Liver (tissue), 9 donors: ENCODE measurements around the gene CDH13. TPM values are rescaled to one million over a fixed set of nuclear protein-coding genes. Genes with fewer than 3 reads are reported as not detected.

Source experiments
- DNase-seq: peaks from one replicate; pipeline ENCODE4 v3.0.0-alpha.2; 2017; ENCODE audit warnings: low spot score
- H3K27ac ChIP-seq, 2 donors: one replicate each; pipeline ENCODE4 v1.7.0; 2013; ENCODE audit warnings: inconsistent platforms in 2 of 2, low read length in 2 of 2, control low read depth in 1 of 2, low read depth in 1 of 2, mild to moderate bottlenecking in 1 of 2
- H3K27me3 ChIP-seq, 4 donors: one replicate each; pipeline versions ENCODE4 v1.6.1 to v1.7.0; 2013; ENCODE audit warnings: low read length in 3 of 4, inconsistent platforms in 1 of 4, mild to moderate bottlenecking in 1 of 4, moderate library complexity in 1 of 4; ENCODE audit not compliant: control insufficient read depth in 4 of 4, insufficient read depth in 4 of 4
- H3K36me3 ChIP-seq, 4 donors: one replicate each; pipeline versions ENCODE4 v1.6.1 to v1.7.0; 2013; ENCODE audit warnings: low read length in 3 of 4, mild to moderate bottlenecking in 3 of 4, low read depth in 1 of 4, moderate library complexity in 1 of 4; ENCODE audit not compliant: control insufficient read depth in 4 of 4, insufficient read depth in 3 of 4
- H3K4me1 ChIP-seq, 4 donors: one replicate each; pipeline versions ENCODE4 v1.6.1 to v1.7.0; 2013; ENCODE audit warnings: low read length in 3 of 4, mild to moderate bottlenecking in 3 of 4, moderate library complexity in 1 of 4; ENCODE audit not compliant: control insufficient read depth in 4 of 4, insufficient read depth in 4 of 4
- H3K4me3 ChIP-seq, 3 donors: one replicate each; pipeline versions ENCODE4 v1.6.1 to v1.7.0; 2013; ENCODE audit warnings: low read length in 3 of 3, control low read depth in 1 of 3, low read depth in 1 of 3, mild to moderate bottlenecking in 1 of 3
- H3K9ac ChIP-seq, 2 donors: one replicate each; pipeline ENCODE4 v1.7.0; 2013; ENCODE audit warnings: low read length in 2 of 2, mild to moderate bottlenecking in 2 of 2, moderate library complexity in 2 of 2, control low read depth in 1 of 2, low read depth in 1 of 2
- H3K9me3 ChIP-seq, 4 donors: one replicate each; pipeline versions ENCODE4 v1.6.1 to v1.7.0; 2013; ENCODE audit warnings: low read length in 3 of 4; ENCODE audit not compliant: control insufficient read depth in 4 of 4
- ATF3 ChIP-seq: IDR thresholded peaks from 2 replicates; pipeline ENCODE4 v1.6.1; 2016; ENCODE audit warnings: antibody characterized with exemption
- FOXA1 ChIP-seq: IDR thresholded peaks from 2 replicates; pipeline ENCODE4 v1.6.1; 2016; ENCODE audit warnings: antibody characterized with exemption
- FOXA2 ChIP-seq: IDR thresholded peaks from 2 replicates; pipeline ENCODE4 v1.6.1; 2016; ENCODE audit warnings: antibody characterized with exemption
- GABPA ChIP-seq, 2 donors: IDR thresholded peaks in 1 of 2; conservative IDR thresholded peaks in 1 of 2; 2 replicates each; pipeline ENCODE4 v1.6.1; 2016; ENCODE audit warnings: antibody characterized with exemption in 2 of 2, mild to moderate bottlenecking in 1 of 2, moderate library complexity in 1 of 2
- HNF4A ChIP-seq, 2 donors: conservative IDR thresholded peaks; 2 replicates each; pipeline ENCODE4 v1.6.1; 2016; ENCODE audit warnings: antibody characterized with exemption in 2 of 2, mild to moderate bottlenecking in 2 of 2
- HNF4G ChIP-seq: IDR thresholded peaks from 2 replicates; pipeline ENCODE4 v1.6.1; 2016; ENCODE audit warnings: antibody characterized with exemption
- JUND ChIP-seq, 2 donors: IDR thresholded peaks; 2 replicates each; pipeline ENCODE4 v1.6.1; 2016; ENCODE audit warnings: antibody characterized with exemption in 2 of 2
- MAX ChIP-seq: IDR thresholded peaks from 2 replicates; pipeline ENCODE4 v1.6.1; 2016; ENCODE audit warnings: antibody characterized with exemption
- NR2F2 ChIP-seq: IDR thresholded peaks from 2 replicates; pipeline ENCODE4 v1.6.1; 2016; ENCODE audit warnings: antibody characterized with exemption
- RAD21 ChIP-seq, 2 donors: IDR thresholded peaks; 2 replicates each; pipeline ENCODE4 v1.6.1; 2016; ENCODE audit warnings: antibody characterized with exemption in 2 of 2, mild to moderate bottlenecking in 2 of 2
- REST ChIP-seq: IDR thresholded peaks from 2 replicates; pipeline ENCODE4 v1.6.1; 2016; ENCODE audit warnings: antibody characterized with exemption, mild to moderate bottlenecking
- RXRA ChIP-seq, 2 donors: IDR thresholded peaks; 2 replicates each; pipeline ENCODE4 v1.6.1; 2017 to 2018; ENCODE audit warnings: antibody characterized with exemption in 2 of 2, mild to moderate bottlenecking in 1 of 2
- SP1 ChIP-seq: IDR thresholded peaks from 2 replicates; pipeline ENCODE4 v1.6.1; 2018; ENCODE audit warnings: antibody characterized with exemption, mild to moderate bottlenecking
- YY1 ChIP-seq: IDR thresholded peaks from 2 replicates; pipeline ENCODE4 v1.6.1; 2016; ENCODE audit warnings: antibody characterized with exemption, mild to moderate bottlenecking
- WGBS: extraction: QIAGEN DNeasy Blood & Tissue Kit; methylation state at CpG from one replicate; pipeline ENCODE4 v1.1.7; 2013; 5-methylcytosine and 5-hydroxymethylcytosine counted together
- polyA plus RNA-seq, 2 donors: library from polyadenylated mRNA; stranded (reverse) in 1 of 2; unstranded in 1 of 2; fragments of 200-250 nt in 1 of 2; fragments of >200 nt in 1 of 2; fragmentation: Nextera tagmentation in 1 of 2; extraction: Ambion mirVana in 1 of 2; gene quantifications; one replicate each; pipeline versions ENCODE4 v1.2.1 to v1.2.3, GENCODE V29; 2013 to 2015
- total RNA-seq, 2 donors: library from RNA; depleted of rRNA; stranded (reverse); fragments of >200 nt; gene quantifications; one replicate each; pipeline ENCODE4 v1.2.3, GENCODE V29; 2014
- TF ChIP-seq, protein P1 (sequence below): IDR thresholded peaks from 2 replicates; pipeline ENCODE4 v1.6.1; 2016; ENCODE audit warnings: antibody characterized with exemption
- TF ChIP-seq, protein P2 (sequence below): fragments of 150-350 bp; IDR thresholded peaks from 2 replicates; pipeline ENCODE4 v1.5.1; 2017; ENCODE audit warnings: improper control_type of control experiment, low read depth, low read length; ENCODE audit not compliant: missing input control
- donor health status: healthy.
- donor health status: healthy.
- donor health status: healthy.
- donor health status: healthy.
- donor health status: healthy.

CDH13 gene
- total and polyA plus RNA-seq, 4 donors: 0.21 to 1.5 (median 0.58) TPM

- no peak for TF ChIP-seq YY1
- TF ChIP-seq JUND (IDR thresholded peaks at IDR 0.05): no peak
- TF ChIP-seq GABPA (IDR thresholded peaks at IDR 0.05 in 1 of 2, conservative IDR thresholded peaks at IDR 0.05 in 1 of 2): no peak
- no peak for TF ChIP-seq NR2F2
- no peak for TF ChIP-seq HNF4A (conservative IDR thresholded peaks at IDR 0.05)
- no peak for TF ChIP-seq REST
- H3K27ac ChIP-seq: no peak overlapping the region
- no peak for DNase-seq
- no peak overlapping the region for H3K4me3 ChIP-seq
- H3K27me3 ChIP-seq: peaks cover 0 to 4% (median 0%) of the 10 kb centered on the region in 4 donors
- no peak overlapping the region for H3K9ac ChIP-seq
- no peaks in the 10 kb centered on the region for H3K36me3 ChIP-seq
- 65% methylated on average over 3 of the region's 3 CpGs for WGBS
- H3K9me3 ChIP-seq: peaks cover 0 to 4% (median 2%) of the 10 kb centered on the region in 4 donors
- H3K4me1 ChIP-seq: no peaks in the 10 kb centered on the region
Measured at GRCh38 chr16:83404261-83404660, 777.5 kb downstream of the CDH13 start.

GRCh38 chr16:83407928-83408327 is 781.2 kb downstream of the CDH13 start:
- WGBS: 69% methylated on average over 5 of the region's 5 CpGs
- peaks cover 0 to 4% (median 0%) of the 10 kb centered on the region in 4 donors for H3K27me3 ChIP-seq
- TF ChIP-seq, protein P1, sequence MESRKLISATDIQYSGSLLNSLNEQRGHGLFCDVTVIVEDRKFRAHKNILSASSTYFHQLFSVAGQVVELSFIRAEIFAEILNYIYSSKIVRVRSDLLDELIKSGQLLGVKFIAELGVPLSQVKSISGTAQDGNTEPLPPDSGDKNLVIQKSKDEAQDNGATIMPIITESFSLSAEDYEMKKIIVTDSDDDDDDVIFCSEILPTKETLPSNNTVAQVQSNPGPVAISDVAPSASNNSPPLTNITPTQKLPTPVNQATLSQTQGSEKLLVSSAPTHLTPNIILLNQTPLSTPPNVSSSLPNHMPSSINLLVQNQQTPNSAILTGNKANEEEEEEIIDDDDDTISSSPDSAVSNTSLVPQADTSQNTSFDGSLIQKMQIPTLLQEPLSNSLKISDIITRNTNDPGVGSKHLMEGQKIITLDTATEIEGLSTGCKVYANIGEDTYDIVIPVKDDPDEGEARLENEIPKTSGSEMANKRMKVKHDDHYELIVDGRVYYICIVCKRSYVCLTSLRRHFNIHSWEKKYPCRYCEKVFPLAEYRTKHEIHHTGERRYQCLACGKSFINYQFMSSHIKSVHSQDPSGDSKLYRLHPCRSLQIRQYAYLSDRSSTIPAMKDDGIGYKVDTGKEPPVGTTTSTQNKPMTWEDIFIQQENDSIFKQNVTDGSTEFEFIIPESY: no peak
- TF ChIP-seq SP1 (no peak), YY1 (no peak), FOXA2 (no peak), RAD21 (IDR thresholded peaks at IDR 0.05) (no peak), NR2F2 (no peak), FOXA1 (no peak), GABPA (IDR thresholded peaks at IDR 0.05 in 1 of 2, conservative IDR thresholded peaks at IDR 0.05 in 1 of 2) (no peak), HNF4G (no peak), ATF3 (no peak), RXRA (IDR thresholded peaks at IDR 0.05) (no peak), MAX (no peak), JUND (IDR thresholded peaks at IDR 0.05) (no peak), REST (no peak), HNF4A (conservative IDR thresholded peaks at IDR 0.05) (no peak)
- TF ChIP-seq, protein P2, sequence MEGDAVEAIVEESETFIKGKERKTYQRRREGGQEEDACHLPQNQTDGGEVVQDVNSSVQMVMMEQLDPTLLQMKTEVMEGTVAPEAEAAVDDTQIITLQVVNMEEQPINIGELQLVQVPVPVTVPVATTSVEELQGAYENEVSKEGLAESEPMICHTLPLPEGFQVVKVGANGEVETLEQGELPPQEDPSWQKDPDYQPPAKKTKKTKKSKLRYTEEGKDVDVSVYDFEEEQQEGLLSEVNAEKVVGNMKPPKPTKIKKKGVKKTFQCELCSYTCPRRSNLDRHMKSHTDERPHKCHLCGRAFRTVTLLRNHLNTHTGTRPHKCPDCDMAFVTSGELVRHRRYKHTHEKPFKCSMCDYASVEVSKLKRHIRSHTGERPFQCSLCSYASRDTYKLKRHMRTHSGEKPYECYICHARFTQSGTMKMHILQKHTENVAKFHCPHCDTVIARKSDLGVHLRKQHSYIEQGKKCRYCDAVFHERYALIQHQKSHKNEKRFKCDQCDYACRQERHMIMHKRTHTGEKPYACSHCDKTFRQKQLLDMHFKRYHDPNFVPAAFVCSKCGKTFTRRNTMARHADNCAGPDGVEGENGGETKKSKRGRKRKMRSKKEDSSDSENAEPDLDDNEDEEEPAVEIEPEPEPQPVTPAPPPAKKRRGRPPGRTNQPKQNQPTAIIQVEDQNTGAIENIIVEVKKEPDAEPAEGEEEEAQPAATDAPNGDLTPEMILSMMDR: no peak

More at GRCh38 chr16:83407928-83408327, 781.2 kb downstream of the CDH13 start:
- no peaks in the 10 kb centered on the region for H3K9me3 ChIP-seq
- no peak overlapping the region for H3K9ac ChIP-seq
- no peaks in the 10 kb centered on the region for H3K4me1 ChIP-seq
- H3K36me3 ChIP-seq: no peaks in the 10 kb centered on the region
- no peak overlapping the region for H3K27ac ChIP-seq
- no peak overlapping the region for H3K4me3 ChIP-seq
- DNase-seq: no peak
